NCI-H345 treated with DMSO at 0.1 percent for 48 hours (cell line): ENCODE data around the gene CACNG6.

ENCODE experiments used
- DNase-seq: peaks from one replicate; lab custom pipeline; 2025; ENCODE audit not compliant: unreplicated experiment; lab: John Stamatoyannopoulos, UW

Gene CACNG6

GRCh38 chr19:53966931-53967330, 24.5 kb upstream of the CACNG6 start:
- DNase-seq, result no peak

GRCh38 chr19:53969366-53969765, 22.1 kb upstream of the CACNG6 start:
- no peak for DNase-seq

GRCh38 chr19:53971673-53972072, 19.8 kb upstream of the CACNG6 start:
- DNase-seq, result no peak

GRCh38 chr19:53977429-53977990, 13.9 kb upstream of the CACNG6 start:
- DNase-seq, result no peak

- no peak for DNase-seq
Observed at GRCh38 chr19:53977991-53978731, 13.3 kb upstream of the CACNG6 start.

- DNase-seq, result no peak
Observed at GRCh38 chr19:53978975-53979801, 12.2 kb upstream of the CACNG6 start.

- DNase-seq, result no peak
Observed at GRCh38 chr19:53980539-53981375, 10.7 kb upstream of the CACNG6 start.

GRCh38 chr19:53981376-53981951, 10.0 kb upstream of the CACNG6 start:
- no peak for DNase-seq

- no peak for DNase-seq
Observed at GRCh38 chr19:53982001-53982451, 9.4 kb upstream of the CACNG6 start.

- no peak for DNase-seq
Observed at GRCh38 chr19:53982611-53983010, 8.8 kb upstream of the CACNG6 start.

- DNase-seq, result no peak
Observed at GRCh38 chr19:53983457-53984289, 7.8 kb upstream of the CACNG6 start.

GRCh38 chr19:53985863-53986262, 5.6 kb upstream of the CACNG6 start:
- DNase-seq, result no peak

- no peak for DNase-seq
Observed at GRCh38 chr19:53988981-53989380, 2.5 kb upstream of the CACNG6 start.

- no peak for DNase-seq
Observed at GRCh38 chr19:53989600-53990533, 1.6 kb upstream of the CACNG6 start.

- peak; percentile 1 for DNase-seq
Observed at GRCh38 chr19:53992211-53992610, 774 bp downstream of the CACNG6 start.

- no peak for DNase-seq
Observed at GRCh38 chr19:53992815-53993214, 1.4 kb downstream of the CACNG6 start.

GRCh38 chr19:53993448-53993847, 2.0 kb downstream of the CACNG6 start:
- DNase-seq, result no peak

GRCh38 chr19:53994811-53995210, 3.4 kb downstream of the CACNG6 start:
- DNase-seq, result no peak

- DNase-seq, result no peak
Observed at GRCh38 chr19:53998223-53998622, 6.8 kb downstream of the CACNG6 start.
